ENCODE results near the gene IL17RC. TPM values are rescaled to one million over a fixed set of nuclear protein-coding genes. Genes with fewer than 3 reads are reported as not detected.

The IL17RC gene
- total RNA-seq, 4 donors from 2014 or later: 26.3 to 99.3 (median 82.1) TPM

DNA sequence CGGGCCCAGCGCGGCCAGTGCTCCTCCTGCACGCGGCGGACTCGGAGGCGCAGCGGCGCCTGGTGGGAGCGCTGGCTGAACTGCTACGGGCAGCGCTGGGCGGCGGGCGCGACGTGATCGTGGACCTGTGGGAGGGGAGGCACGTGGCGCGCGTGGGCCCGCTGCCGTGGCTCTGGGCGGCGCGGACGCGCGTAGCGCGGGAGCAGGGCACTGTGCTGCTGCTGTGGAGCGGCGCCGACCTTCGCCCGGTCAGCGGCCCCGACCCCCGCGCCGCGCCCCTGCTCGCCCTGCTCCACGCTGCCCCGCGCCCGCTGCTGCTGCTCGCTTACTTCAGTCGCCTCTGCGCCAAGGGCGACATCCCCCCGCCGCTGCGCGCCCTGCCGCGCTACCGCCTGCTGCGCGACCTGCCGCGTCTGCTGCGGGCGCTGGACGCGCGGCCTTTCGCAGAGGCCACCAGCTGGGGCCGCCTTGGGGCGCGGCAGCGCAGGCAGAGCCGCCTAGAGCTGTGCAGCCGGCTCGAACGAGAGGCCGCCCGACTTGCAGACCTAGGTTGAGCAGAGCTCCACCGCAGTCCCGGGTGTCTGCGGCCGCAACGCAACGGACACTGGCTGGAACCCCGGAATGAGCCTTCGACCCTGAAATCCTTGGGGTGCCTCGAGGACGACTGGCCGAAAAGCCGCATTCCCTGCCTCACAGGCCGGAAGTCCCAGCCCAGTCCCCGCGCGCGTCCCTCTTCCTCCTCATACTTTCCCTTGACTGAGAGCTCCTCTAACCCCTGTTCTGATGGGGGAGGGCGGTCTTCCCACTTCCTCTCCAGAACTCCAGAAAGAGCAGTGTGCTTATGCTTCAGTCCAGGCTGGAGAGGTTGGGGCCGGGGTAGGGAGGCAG, 1.4 kb upstream of the IL17RC start:
- no peak for TF ChIP-seq CTCF (IDR thresholded peaks at IDR 0.05; ENCODE audit: low read depth)

DNA sequence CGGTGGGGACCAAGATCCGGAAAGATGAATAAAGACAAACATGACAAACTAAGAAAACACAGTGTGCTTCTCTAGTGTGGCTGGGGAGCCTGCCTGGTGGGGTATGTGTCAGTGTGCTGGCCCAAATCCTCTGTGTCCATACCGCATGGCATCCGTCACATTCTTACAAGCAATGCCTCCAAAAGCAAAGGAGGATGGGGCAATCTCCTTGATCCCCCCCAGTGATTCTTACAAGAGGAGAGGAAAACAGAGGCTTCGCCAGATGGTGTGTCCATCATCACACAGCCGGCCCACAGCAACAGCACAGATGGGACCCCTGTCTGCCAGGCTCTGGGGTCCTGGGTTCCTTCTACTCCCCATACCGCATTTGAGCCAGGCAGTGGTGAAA, 558 bp upstream of the IL17RC start:
- TF ChIP-seq CTCF (IDR thresholded peaks at IDR 0.05; ENCODE audit: low read depth): no peak

DNA sequence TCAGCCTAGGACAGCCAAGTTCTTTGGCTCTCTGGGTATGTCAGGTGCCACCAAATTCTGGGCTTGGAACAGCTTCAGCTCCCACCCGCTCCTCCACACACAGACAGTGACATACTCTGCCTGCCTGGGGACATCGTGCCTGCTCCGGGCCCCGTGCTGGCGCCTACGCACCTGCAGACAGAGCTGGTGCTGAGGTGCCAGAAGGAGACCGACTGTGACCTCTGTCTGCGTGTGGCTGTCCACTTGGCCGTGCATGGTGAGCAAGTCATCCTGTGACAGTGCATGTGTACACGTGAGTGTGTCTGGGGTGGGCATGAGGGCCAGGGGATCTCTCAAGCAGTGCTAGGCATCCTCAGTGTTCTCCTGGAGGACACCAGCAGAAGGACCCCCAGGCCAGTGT, 922 bp downstream of the IL17RC start:
- no peak for TF ChIP-seq CTCF (IDR thresholded peaks at IDR 0.05; ENCODE audit: low read depth)

DNA sequence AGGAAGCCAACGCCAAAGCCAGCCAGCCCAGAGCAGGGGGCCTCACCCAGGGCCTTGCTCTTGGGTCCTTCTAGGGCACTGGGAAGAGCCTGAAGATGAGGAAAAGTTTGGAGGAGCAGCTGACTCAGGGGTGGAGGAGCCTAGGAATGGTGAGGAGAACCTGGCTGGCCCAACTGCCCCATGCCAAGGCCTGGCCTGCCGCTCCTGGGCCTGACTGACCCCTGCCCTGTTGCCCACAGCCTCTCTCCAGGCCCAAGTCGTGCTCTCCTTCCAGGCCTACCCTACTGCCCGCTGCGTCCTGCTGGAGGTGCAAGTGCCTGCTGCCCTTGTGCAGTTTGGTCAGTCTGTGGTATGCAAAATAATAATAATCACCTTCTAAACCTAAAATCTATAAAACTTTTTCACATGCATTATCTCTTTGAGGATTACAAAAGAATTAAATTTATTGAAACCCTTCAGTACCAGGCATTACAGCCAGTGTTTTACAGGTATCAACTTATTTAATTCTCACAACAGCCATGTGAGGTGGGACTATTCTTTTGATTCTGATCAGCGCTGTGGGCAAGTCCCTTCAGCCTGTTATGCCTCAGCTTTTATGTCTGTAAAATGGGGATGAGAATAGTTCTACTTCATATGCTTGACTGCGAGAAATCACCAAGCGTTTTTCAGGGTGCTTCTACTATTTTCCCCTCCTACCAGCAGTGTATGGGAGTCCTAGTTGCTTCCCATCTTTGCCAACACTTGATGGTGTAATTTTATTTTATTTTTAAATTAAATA, 1.6 kb downstream of the IL17RC start:
- no peak for TF ChIP-seq CTCF (IDR thresholded peaks at IDR 0.05; ENCODE audit: low read depth)

GRCh38 chr3:9928158-9928557, 11.3 kb downstream of the IL17RC start:
- no peak for TF ChIP-seq CTCF (IDR thresholded peaks at IDR 0.05; ENCODE audit: low read depth)

- no peak for TF ChIP-seq CTCF (IDR thresholded peaks at IDR 0.05; ENCODE audit: low read depth)
These were observed 14.0 kb downstream of the IL17RC start for GRCh38 chr3:9930804-9931418.

DNA sequence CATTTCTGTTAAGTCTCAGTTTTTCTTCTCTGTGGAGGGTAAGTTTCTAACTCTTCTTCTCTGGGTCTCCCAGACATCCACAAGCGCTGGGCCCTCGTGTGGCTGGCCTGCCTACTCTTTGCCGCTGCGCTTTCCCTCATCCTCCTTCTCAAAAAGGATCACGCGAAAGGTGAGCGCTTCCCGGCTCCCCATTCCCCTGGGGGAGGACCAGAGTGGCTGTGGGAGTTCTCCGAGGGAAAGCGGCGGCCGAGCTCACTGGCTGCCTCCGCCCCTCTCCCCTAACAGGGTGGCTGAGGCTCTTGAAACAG, 15.6 kb downstream of the IL17RC start:
- no peak for TF ChIP-seq CTCF (IDR thresholded peaks at IDR 0.05; ENCODE audit: low read depth)

Measured in subcutaneous adipose tissue (tissue), 4 donors.